Activated naive CD4-positive, alpha-beta T cell treated with Interleukin-2 at 50 U/mL for 16 hours (primary cell): ENCODE results near the gene RNF113B.

Experiments used
- DNase-seq: peaks from one replicate; pipeline ENCODE4 v3.0.0-alpha.2; 2020

The RNF113B gene

DNA sequence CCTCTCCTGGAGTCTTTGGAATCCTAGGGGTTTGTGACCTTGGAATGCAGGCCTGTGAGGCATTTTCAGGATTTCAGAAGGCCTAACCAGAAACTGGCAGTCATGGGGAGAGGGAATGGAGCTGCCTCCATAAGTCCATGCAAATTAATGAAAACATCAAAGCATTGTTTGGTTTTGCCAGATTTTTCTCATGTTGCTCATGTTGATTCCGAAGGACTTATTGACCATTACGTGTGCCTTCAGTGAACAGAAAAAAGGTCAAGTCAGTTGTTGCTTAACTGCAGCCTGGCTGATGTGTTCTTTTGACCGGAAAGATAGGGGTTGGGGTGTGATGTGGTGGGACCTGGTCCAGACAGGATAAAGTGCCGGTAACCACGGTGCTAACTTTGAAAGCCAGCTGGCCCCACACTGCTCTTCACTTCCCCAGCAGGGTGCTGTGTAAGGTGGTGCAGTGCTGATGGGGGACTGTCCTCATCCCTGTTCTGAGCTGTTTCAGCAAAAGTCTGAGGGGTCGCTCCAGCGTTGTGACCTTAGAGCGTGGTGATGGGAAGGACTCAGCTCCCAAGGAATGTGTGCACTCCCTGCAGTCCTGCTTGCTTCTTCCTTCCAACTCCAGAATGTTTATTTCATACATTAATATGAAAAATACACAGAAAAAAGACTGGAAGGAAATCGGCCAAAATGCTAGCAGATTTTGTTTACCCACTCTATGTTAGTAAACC is 3.5 kb downstream of the RNF113B start:
- no peak for DNase-seq

DNA sequence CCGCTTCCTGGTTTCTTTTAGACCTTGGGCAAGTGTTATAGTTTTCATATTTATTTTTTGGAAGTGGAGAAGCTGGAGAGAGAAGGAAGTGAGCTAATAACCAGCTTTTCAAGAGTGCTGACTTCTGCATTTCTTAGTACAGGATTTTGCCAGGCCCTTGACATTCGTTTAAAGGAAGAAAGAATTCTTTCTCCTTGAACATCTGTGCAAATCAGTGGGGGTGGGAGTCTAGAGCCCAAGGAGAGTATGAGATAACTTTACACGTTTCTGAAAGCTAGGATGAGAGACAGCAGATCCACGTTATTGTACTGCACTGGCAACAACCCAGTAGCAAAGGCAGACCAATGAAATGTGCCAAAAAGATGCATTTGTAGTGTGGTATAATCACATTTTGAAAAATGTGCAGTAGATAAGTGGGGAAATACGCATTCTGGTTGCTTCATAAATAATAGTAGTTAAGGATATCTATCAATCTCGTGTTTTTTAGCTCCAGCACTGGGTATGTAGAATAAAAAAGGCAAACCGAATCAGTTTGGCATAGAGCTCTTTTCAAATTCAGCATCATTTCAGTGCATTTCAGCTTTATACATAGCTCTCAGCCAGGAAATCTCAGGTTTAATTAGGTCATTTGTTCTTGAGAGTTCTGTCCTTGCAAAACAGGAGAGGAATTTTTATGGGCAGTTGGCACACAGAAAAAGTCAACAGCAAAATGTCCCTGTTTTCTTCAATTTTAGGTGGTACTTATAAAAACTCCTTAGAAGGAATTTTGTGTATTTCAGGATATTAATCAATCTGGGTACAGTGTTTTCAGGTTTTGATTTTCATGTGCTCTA is 4.3 kb downstream of the RNF113B start:
- no peak for DNase-seq

DNA sequence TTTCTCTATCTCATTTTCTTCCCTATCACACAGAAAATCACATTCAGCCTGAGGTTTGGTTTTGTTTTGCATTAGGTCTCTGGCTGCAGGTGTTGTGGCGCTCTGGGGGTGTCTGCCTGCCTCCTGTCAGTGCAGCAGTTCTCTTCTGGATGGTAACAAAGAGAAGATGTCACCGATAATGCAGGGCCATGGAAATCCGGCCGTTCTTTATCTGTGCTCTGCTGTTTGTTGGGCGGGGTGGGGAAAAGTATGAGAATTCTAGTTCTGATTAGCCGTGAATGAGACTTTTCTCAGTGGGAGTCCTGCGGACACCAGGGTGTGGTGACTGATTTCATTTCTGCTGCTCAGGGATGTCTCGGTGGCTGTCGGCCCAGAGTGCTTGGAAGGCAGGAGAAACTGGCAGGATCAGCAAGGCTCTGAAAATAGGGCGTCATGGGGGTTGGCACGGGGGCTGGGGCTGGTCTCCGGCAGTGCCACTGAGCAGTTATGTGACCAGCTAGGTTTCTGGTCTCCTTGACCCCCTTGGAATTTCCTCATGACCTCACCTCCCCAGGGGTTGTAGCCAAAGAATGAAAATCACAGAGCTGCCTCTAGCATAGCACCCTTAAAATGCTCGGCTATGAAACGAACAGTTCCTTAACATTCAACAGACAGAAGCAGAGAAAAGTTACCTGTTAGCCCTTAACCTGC is 5.0 kb downstream of the RNF113B start:
- DNase-seq: no peak

DNA sequence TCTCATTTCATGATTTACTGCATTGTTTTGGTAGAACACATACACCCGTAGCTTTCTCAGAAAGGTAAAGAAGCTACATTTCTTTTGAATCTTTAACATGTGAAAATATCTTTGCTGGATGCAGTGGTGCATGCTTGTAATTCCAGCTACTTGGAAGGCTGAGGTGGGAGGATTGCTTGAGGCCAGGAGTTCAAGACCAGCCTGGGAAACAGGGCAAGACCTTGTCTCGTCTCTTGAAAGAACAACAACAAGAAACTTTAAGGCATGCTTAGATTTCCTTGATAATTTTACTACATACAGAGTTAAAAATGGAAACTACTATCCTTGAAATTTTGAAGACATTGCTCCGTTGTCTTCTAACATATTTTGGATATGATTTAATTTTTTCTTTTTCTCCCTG is 7.7 kb downstream of the RNF113B start:
- DNase-seq: no peak

DNA sequence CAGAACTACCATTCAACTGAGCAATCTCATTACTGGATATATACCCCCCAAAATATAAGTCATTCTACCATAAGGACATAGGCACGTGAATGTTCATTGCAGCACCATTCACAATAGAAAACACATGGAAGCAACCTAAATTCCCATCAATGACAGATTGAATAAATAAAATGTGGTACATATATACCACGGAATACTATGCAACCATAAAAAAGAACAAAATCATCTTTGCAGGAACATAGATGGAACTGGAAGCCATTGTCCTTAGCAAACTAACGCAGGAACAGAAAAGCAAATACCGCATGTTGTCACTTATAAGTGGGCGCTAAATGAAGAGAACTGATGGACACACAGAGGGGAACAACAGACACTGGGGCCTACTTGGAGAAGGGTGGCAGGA is 14.1 kb downstream of the RNF113B start:
- no peak for DNase-seq

DNA sequence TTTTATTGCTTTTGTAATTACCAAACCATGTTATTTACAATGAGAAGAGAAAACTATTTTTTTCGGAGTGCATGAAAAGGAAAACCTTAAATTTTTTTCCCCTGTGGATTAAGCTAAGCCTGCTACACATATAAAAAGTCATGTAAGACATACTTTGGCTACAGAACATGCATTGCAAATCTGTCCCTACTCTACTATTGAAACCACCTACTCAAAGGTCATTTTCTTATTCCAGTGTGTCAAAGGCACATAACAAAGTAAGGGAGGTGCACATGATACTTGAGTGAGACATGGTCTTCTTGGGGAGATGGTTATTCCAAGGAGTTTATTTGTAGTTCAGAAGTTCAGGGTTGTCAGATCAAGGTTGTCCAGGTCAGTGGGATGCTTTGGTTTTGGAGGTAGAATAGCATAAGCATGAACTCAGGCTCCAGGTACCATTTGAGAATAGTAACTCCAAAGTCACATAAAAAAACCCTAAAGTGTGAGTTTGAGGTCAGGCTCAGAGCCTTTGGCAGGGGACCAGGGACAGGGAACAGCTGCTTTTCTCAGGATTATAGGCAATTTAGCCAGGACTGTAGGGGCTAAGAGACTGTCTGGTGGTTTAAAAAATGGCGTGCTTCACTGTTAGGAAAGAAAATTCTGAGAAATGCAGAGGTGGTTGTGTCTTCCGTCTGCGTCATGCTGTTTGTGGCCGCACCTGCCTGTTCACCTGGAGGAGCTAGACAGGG is 18.7 kb downstream of the RNF113B start:
- DNase-seq: no peak

DNA sequence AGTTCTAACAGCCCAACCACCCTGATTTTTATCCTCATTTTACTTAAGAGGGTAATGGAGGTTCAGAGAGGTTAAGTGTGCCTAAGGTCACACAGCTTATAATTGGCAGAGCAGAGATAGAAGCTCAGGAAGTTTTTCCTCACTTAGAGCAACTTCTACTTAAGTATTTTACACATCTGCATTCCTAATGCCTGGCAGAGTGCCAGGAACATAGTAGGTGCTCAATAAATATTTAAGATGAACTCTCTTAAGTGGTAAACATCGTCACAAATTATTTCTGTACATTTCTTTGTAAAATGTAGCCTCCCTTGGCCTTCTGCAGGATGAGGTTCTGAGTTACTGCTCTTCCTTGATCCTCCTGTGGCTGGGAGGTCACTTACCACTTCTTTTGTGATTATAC is 19.5 kb downstream of the RNF113B start:
- DNase-seq: no peak

DNA sequence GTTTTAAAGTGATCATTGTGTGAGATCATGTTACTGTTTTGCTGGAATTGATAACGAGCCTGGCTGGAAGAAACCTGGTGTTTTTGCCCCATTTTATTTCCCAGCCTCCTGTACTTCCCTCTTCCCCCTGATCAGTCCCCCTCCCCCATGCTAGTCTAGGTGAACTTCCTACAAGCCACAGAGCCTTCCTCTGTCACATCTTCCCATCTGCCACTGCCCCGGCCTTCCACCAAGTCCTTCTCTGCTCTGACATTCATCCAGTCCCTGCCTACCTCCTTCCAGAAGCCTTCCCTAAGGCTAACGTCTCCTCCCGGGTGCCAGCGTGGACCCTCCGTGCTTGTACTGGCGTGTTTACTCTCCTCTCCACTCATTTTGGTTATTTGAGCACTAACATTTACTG is 19.9 kb downstream of the RNF113B start:
- no peak for DNase-seq

DNA sequence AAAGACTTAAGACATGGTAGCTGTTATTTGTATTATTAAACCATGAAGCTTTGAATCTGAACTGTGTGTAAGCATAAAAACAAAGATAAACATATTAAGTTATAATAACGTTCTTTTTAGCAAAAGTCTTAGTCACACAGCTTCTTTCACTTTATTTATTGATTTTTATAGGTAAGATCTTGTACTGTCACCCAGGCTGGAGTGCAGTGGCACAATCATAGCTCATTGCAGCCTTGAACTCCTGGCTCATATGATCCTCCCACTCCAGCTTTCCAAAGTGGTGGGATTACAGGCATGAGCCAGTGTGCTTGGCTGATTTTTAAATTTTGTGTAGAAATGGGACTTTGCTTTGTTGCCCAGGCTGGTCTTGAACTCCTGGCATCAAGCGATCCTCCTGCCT is 20.8 kb downstream of the RNF113B start:
- DNase-seq: no peak

DNA sequence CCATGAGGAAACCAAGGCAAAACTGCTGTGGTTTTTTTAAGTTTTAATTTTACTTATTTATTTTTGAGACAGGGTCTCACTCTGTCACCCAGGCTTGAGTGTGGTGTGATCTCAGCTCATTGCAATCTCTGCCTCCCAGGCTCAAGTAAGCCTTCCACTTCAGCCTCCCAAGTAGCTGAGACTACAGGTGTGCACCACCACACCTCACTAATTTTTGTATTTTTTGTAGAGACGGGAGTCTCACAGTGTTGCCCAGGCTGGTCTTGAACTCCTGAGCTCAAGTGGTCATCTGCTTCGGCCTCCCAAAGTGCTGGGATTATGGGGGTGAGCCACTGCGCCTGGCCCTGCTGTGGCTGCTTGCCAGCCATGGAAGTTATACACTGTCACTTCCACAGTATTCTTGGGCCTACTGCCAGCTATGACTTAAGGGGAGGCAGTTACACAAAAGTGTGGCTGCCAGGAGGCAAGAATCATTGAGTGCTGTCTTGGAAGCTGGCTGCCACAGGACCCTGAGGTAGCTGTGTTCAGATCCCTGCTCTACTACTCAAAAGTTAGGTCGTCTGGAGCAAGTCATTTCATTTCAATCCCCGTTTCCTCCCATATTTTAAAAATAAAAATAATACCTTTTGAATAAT is 21.5 kb downstream of the RNF113B start:
- DNase-seq: no peak

DNA sequence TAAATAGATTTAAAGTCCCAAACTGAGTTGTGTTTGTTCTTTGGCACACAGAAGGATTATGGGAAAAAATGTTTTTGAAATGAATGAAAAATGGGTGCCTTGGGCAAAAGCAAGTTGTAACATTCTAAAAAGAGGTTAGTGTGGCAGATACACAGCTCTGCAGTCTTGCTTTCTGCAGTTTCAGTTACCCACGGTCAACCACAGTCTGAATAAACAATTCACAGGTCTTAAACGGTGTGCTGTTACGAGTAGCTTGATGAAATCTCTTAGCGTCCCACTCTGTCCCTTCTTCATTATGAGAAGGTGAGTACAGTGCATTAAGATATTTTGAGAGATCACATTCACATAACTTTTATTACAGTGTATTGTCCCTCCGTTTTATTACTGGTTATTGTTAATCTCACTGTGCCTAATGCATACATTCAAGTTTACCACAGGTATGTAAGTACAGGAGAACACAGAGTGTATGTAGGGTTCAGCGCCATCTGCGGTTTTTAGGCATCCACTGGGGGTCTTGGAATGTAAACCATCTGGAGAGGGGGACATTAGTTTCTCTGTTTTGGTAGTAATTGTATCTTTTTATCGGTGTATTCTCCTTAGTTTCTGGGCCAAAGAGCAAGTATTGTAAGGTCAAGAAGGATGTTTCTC is 26.1 kb downstream of the RNF113B start:
- no peak for DNase-seq

DNA sequence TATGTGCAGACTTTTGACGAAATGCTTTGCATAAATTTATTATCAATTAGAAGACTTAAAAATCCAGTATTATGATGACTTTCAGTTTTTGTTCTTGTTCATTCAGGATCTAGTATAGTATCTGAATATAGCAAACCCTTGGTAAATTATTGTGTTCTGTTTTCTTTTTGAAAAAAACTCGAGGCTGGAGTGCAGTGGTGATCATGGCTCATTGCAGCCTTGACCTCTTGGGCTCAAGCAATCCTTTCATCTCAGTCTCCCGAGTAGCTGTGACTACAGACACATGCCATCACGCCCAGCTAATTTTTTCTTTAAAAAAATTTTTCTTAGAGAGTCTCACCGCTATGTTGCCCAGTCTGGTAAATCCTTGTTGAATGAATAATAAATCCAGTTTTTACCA is 29.5 kb downstream of the RNF113B start:
- no peak for DNase-seq

DNA sequence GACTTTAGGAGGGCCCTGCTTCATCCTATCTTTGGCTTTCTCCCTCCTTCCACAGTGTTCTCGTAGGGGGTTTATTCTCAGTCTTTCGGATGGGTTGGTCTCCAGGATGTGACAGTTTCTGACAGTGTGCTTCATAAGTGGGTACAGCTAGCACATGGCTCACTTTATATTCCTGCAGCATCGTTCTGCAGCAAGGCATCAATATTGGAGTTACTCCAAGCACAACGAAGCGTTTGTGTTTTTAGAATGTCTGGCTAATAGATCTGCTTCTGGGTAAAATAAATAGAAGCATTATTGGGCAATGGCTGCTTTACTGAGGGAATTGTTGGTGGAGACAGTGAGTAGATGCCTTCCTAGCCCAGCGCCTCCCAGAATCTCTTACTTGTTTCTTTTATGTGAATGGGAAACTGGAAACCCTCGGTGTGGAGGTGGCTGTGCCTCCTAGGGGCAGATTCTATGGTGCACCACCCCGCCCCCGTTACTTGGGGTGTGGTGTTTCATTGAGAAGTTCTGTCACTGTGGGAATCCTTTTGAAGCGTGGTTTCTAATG is 32.2 kb downstream of the RNF113B start:
- no peak for DNase-seq

DNA sequence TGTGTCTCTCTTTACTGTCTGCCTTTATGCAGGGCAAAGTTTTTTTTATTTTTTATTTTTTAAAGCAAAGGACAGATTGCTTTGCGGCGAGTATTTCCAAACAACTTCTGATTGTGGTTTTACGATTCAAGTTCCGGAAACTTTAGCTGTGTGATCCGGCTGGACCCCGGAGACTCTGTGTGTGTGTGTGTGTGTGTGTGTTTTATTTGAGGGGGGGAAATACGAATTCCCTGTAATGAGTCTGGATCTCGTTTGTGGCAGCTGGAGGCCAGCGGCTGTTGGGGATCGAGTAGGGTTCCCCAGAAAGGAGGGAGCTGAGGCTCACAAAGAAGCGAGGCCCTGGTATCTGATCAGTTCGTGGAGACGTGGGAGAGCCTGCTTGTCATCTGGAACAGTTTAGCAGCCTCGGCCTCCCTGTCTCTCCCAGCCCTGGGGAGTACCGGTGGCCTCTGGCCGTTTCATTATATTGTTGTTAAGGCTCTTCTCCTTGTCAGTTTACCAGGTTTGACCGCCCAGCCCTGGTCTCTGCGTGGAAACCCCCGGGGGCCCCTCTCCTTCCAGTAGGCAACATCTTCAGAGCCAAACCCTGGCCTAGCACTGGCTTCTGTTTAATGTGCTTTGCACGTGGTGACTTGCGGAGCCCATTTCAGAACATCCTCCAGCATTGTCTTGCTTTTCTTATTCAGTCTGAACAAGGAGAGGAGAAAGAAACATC is 32.9 kb downstream of the RNF113B start:
- no peak for DNase-seq

DNA sequence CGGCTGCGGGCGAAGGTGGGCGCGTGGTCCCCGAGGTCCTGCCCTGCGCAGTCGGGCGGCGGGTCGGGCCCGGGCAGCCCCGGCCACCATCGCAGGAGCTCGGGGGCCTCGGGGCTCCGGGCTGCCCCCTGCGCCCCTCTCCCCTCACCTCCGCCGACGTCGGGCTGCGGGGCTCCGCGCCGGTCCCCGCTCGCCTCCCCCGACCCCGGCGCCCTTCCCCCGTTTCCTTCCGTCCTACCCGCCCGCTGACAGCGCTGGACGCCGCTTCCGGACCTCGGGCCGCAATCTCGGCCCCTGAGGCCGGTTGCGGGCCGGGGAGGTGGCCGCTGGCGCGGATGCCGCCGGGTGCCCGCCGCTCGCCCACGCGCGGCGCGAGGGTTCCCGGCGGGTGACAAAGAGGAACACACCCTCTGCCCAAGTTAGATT is 33.5 kb downstream of the RNF113B start:
- DNase-seq: no peak

DNA sequence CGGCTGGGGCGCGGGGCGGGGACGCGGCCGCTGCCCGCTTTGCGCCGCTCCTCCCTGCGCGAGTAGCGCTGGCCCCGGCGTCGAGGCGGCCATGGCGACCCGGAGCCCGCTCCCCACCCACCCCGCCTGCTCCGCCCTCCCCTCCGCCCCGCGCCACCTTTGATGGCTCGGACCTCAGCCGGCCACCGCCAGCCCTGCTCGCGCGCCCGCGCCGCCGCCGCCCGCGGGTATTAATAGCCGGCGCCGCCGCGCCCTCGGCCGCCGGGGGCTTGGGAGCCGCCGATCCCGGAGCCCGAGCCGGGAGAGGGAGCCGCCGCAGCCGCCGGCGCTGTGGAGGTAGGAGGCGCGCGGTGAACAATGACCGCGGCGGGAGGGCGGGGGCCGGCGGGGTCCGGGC is 33.9 kb downstream of the RNF113B start:
- no peak for DNase-seq

DNA sequence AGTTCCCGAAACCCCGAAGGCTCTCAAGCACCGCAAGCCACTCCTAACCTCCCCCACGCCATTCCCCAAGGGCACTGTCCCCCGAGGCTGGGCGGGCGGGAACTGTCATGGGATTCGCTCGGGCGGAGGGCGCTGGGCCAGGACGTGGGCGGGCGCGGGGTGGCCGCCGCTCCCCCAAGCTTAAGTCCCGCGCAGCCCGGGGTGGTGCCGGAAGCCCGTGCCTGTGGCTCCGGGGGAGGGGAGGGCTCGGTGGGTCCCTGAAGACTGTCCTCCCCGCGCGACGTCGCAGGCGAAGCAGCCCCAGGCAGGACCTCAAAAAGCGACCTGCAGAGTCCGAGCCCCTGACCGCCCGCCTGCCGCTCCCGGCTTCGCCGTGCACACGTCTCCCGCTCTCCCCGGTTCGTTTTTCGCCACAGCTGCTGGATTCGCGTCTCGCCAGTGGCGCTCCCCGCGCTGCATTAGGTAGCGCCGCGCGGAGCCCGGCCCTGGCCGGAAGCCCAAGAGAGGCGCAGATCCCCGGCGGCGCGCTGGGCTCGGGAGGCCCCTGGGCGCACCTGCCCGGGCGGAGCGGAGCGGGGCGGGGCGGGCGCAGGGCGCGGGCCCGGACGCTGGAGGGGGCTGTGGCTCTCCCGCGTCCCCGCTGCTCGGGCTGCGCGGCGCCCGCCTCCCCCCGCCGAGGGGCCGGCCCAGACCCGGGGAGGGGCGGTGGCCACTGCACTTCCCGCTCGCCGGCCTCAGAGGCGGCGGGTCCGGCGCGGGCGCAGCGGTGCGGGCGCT is 34.5 kb downstream of the RNF113B start, which contains the start of gene FARP1:
FARP1 (plus strand) TSS at position 715 of the 777 bp plus-strand sequence. CDS start 70,149 bp downstream, outside the sequence.
- peak; percentile 13 for DNase-seq

DNA sequence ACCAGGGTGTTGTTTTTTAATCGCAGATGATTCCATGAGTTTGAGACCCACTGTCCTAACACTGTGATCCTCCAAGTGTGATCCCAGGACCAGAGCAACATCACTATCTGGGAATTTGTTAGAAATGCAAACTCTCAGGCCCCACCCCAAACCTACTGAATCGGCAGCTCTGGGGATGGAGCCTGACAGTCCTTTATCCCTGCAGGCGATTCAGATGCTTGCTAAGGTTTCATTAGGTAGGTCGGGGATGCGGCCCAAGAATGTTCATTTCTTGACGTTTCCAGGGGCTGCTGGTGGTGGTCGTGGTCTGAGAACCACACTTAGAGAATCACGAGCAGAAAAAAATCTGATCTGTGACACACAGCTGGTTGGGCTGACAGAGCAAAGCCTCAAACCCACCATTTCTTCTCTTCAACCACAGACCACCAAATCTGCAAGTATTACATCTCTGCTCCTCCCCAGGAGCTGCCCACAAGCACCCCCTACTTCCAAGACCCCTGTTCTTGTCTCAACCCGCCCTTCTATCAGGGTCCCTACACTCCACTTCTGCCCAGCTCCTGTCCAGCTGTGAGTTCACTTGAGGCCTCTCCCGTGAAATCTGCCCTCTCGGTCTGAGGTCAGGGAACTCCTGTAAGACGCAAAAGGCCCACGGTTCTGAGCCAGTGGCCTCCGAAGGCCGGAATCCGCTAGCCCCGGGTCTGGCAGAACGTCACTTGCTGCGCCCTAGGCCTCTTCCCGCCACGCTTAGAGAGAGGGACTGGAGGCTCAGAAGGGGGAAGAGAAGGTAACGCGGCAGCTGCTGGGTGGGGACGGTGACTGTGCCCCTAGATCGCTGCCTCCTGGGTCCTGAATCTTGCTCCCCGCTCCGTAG is 35.3 kb downstream of the RNF113B start:
- DNase-seq: no peak

DNA sequence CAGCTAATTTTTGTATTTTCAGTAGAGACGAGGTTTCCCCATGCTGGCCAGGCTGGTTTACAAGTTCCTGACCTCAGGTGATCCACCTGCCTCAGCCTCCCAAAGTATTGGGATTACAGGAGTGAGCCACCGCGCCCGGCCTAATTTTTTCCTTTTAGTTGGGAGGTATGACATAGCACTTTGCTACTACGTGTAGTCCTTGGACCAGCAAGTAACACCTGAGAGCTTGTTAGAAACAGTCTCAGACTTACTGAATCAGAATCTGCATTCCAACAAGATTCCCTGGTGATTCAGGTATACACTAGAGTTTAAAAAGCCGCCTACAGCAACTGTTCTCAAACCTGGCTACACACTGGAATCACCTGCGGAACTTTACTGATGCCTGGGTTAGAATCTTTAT is 36.0 kb downstream of the RNF113B start:
- no peak for DNase-seq
